Stimulated activated CD4-positive, alpha-beta T cell treated with anti-CD3 and anti-CD28 coated beads, Interleukin-12 subunit alpha, Interleukin-12 subunit beta, amount 100 ng/mL, for 4 hours (primary cell): Measurements from ENCODE around the gene NCAPD2.
"Not testable (repeated sequence)": the region's sequence is repeated elsewhere in the genome, so short reads cannot be mapped to it uniquely, and the experiment has no call there.

Experiments
- DNase-seq: peaks from one replicate; pipeline ENCODE4 v3.0.0-alpha.2; 2020

NCAPD2 gene

DNA sequence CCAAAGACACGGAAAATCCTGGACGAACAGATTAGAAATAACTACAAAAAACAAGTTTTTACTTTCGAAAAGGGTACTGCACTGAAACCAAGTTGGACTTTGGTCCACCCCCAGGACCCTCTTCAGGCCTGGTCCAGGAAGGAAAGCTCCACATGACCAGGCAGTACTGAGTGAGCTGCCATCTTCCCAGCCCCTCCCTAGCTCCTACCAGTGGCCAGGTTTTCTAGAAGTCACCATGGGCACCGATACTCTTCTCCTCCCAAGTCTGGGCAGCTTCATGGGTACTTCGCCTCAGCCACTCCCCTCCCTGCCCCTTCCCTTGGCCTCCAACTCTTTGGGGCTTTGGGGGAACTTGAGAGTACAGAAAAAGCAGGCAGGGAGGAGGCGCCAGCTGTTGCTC, 30.0 kb upstream of the NCAPD2 start:
- DNase-seq, result no peak

DNA sequence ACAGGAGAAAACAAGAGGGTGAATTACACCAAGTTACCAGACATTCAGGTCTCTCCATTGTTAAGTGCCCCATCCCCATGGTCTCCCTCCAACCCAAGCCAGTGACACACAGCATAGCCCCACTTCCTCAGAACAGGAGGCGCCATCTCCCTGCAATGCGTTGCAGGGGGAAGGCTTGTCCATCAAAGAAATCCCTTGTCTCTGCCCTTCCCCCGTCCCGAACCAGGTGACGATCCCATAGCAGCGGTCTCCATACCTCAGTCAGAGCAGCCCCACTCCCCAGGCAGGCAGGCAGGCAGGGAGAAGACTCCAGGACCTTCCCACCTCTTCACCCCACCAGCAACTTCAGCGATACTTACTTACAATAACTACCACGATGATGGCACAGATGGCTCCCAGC, 29.4 kb upstream of the NCAPD2 start:
- no peak for DNase-seq

DNA sequence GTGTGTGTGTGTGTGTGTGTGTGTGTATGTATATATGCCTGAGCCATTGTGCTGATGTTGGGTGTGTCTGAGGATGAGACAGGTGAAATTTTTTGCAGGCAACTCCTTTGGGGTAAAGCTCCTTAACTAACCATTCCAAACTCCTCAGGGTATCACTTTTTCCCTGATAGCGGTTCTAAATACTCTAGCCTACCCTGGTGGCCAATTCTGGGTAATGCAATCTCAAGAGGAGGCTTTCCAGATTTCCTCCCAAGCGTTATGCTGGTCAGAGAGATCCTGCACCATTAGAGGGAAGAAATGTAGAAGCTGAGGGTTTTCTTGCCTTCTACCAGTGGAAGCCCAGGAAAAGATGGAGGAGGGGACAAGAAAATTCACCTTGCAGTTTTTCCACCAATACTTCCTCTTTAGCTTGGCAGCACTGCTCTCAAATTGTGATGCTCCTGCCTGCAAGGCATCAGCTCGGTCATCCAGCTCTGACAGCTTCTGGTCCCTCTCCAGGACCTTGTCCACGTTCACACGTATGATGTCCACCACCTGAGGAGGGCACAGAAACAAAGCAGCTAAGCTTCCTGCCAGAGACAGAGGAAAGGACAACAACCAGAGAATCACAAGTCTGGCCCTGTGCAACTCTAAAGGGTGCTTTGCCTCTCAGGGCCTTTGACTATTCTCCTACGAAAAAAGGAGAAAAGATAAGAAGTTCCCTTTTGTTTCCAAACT, 28.3 kb upstream of the NCAPD2 start:
- no peak for DNase-seq

DNA sequence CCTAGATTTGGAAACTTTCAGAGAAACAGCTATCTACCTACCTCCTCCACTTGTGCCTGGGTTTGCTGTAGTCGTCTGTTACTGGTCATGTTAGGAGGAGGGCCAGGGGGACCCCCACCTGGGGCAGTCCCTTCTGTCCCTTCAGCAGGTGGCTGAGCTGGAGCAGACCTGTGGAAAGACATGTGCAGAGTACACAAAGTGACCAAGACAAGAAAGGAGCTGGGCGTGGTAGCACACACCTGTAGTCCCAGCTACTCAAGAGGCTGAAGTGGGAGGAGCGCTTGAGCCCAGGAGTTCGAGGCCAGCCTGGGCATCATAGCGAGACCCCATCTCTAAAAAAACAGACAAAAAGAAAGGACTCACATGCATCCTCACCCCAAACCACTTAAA, 27.7 kb upstream of the NCAPD2 start:
- no peak for DNase-seq

DNA sequence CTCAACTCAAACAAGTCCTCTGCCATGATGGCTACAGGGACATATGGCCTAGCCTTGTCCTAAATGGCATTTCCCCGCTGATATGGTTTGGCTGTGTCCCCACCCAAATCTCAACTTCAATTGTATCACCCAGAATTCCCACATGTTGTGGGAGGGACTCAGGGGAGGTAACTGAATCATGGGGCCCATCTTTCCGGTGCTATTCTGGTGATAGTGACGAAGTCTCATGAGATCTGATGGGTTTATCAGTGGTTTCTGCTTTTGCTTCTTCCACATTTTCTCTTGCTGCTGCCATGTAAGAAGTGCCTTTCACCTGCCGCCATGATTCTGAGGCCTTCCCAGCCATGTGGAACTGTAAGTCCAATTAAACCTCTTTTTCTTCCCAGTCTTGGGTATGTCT, 27.2 kb upstream of the NCAPD2 start:
- DNase-seq, result not testable (repeated sequence)

DNA sequence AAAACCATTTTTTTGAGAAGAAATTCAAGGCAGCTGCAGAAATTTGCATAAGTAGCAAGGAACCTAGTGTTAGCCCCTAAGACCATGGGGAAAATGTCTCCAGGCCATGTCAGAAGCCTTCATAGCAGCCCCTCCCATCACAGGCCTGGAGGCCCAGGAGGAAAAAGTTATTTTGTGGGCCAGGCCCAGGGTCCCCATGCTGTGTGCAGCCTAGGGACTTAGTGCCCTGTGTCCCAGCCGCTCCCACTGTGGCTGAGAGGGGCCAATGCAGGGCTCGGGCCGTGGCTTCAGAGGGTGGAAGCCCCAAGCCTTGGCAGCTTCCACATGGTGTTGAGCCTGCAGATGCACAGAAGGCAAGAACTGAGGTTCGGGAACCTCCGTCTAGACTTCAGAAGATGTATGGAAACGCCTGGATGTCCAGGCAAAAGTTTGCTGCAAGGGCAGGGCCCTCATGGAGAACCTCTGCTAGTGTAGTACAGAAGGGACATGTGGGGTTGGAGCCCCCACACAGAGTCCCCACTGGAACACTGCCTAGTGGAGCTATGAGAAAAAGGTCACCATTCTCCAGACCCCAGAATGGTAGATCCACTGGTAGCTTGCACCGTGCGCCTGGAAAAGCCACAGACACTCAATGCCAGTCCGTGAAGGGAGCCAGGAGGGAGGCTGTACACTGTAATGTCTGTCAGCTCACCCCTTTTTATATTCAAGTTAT, 26.2 kb upstream of the NCAPD2 start:
- not testable (repeated sequence) for DNase-seq

DNA sequence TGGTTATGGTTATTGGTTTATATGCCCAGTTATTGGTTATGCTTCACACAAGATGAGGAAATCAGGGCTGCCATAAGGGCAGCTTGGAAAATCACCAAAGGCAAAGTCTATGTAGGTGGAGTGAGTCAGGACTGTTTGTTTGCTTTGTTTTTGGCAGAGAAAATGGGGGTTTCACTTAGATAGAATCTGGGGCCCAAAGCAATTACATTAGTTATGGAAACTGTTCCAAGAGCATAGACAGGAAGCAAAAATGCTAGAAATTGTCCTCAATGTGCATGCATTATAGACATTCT, 25.7 kb upstream of the NCAPD2 start:
- no peak for DNase-seq

DNA sequence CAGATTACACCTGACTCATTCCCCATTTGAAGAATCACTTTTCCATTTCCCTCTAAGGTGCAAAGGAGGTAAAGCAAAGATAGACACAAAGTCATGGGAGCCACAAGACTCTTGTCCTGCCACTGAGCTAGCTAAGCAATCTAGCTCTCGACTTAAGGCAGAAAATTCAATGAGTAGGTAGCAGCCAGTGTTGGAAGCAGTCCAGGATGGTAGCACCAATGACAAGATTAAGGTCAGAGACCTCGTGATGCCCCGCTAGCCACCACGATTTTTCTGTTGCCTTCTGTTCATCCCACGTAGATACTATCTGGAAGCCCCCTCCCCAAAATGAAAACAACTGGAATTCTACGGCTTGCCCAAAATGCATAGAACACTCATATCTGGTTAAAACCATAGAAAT, 24.8 kb upstream of the NCAPD2 start:
- DNase-seq, result no peak

DNA sequence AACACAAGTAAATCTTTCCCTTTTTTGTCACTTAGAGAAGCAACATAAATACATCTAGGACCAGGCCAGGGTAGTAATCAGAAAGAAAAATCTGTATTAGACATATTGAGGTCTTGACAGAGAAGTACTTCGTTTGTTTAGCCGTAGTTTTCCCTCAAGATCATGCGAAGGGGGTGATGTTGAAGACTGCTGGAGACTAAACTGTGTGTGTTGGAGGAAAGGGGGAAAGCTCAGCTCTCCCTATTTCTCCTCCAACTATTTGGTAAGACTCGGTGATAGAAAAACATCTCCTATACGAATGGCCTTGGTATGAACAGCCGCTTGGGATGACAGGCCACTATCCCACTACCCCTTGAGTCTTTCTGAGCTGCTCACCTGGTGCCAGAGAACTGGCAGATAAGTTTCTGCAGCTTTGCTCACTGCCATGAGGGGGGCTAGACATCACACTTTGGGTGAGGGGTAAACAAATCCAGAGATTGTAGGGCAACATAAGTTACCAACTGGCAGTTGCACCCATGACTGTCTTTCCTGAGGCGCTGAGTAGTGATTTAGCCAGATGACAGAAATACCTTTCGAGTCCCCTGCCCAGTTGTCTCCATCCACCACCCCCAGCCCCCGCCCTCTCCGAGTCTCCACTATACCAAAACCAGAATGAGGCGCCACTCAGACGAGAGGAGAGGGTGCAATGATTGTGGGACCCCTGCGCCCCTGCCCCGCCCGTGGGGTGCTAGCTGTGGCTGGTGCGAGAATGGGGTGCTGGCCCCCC, 24.1 kb upstream of the NCAPD2 start:
- no peak for DNase-seq

DNA sequence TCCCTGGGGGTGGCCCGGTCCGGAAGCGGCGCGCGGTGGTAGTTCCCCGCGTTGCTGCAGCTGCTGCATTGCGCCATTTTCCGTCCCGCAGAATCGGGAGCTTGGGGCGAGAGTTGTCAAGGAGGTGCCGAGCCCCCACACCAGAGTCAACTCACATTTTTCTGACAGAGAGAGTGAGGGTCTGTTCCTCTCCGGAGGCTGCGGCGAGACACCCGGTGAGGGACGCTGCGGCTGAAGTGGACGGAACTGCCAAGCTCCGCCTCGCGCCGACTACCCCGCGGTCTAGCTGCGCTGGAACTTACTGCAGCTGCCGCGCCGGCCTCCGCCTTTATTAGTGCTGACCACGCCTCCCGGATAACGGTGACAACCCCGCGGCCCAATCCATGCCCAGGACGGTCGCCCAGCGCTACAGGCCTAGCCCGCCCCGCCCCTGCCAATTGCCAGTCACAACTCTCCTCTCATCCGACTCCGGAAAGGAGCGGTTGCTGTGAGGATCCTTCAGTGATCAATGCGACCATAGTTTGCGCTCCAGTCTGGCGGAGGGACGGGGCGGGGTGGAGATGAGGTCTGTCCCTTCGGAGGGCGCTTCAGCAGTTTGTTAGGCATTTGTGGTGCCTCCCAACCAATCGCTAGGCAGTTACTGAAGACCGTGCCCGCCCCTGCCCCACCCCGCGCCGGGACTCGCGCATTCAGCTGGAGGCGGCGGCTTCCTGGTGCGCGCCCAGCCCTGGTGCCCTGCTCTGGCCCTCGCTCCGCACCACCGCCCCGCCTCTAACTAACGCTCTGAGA, 23.3 kb upstream of the NCAPD2 start, which contains the start of gene VAMP1:
VAMP1 (minus strand) TSS at position 303 of the 789 bp plus-strand sequence; CDS start at position 157, 146 bp downstream.
- DNase-seq, result peak; percentile 96

DNA sequence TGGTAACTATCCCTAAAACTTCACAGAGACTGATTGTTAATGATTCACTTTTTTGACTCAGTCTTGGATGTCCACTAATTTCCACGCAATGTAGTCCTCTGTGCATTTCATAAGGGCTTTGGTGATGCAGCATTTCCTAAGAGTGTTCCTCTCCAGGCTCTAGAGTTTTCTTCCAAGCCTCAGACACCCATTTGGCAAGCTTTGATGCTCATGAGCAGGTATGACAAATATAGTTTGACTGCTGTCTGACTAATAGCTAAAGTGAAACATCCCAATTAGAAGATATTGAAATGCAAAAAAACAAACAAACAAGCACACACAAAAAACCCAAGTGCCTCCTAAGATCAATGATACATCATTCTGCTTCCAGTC, 21.9 kb upstream of the NCAPD2 start:
- no peak for DNase-seq

DNA sequence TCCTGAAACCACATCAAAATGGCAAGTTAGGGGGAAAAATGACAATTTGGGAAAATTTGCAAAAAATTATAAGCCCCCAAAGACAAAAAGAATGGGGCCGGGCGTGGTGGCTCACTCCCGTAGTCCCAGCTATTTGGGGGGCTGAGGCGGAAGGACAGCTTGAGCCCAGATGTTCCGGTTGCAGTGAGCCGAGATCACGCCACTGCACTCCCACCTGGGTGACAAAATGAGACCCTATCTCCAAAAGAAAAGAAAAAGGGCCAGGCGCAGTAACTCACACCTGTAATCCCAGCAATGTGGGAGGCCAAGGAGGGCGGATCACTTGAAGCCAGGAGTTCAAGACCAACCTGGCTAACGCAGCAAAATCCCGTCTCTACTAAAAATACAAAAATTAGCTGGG, 21.4 kb upstream of the NCAPD2 start:
- no peak for DNase-seq

DNA sequence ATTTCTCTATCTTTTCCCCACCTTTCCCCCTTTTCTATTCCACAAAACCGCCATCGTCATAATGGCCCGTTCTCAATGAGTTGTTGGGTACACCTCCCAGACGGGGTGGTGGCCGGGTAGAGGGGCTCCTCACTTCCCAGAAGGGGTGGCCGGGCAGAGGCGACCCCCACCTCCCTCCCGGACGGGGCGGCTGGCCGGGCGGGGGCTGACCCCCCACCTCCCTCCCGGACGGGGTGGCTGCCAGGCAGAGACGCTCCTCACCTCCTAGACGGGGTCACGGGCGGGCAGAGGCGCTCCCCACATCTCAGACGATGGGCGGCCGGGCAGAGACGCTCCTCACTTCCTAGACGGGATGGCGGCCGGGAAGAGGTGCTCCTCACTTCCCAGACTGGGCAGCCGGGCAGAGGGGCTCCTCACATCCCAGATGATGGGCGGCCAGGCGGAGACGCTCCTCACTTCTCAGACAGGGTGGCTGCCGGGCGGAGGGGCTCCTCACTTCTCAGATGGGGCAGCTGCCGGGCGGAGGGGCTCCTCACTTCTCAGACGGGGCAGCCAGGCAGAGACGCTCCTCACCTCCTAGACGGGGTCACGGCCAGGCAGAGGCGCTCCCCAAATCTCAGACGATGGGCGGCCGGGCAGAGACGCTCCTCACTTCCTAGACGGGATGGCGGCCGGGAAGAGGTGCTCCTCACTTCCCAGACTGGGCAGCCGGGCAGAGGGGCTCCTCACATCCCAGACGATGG, 18.5 kb upstream of the NCAPD2 start:
- DNase-seq, result not testable (repeated sequence)

DNA sequence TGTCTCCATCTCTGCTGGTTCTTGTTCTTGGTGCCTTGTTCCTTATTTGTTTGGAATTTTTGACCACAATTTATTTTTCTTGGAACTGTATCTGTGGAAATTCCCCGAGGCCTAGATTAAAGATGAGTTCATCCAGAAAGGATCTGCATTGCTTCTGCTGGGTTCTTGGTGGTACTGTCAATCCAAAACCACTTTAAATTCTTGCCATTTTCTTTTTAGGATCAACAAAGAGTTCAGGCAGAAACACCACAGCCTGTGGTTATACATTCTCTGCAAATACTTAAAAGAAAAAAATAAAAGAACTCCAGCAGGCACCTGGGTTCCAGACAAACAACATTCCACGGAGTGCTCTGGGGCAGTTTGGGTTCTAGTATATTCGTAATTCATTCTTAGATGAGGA, 17.4 kb upstream of the NCAPD2 start:
- no peak for DNase-seq

DNA sequence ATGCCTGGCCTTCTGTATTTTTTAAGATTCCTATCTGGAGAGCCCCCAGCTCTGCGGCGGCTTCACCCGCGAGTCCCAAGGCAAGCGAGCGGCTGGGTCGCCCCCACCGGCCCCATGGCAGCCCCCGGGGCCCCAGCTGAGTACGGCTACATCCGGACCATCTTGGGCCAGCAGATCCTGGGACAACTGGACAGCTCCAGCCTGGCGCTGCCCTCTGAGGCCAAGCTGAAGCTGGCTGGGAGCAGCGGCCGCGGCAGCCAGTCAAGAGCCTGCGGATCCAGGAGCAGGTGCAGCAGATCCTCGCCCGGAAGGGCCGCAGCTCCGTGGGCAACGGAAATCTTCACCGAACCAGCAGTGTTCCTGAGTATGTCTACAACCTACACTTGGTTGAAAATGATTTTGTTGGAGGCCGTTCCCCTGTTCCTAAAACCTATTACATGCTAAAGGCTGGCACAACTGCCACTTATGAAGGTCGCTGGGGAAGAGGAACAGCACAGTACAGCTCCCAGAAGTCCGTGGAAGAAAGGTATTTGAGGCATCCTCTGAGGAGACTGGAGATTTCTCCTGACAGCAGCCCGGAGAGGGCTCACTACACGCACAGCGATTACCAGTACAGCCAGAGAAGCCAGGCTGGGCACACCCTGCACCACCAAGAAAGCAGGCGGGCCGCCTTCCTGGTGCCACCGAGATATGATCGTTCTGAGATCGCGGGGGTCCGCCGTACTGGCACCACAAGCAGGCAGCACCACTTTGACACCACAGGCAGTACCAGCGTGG, 16.1 kb upstream of the NCAPD2 start:
- DNase-seq, result not testable (repeated sequence)

DNA sequence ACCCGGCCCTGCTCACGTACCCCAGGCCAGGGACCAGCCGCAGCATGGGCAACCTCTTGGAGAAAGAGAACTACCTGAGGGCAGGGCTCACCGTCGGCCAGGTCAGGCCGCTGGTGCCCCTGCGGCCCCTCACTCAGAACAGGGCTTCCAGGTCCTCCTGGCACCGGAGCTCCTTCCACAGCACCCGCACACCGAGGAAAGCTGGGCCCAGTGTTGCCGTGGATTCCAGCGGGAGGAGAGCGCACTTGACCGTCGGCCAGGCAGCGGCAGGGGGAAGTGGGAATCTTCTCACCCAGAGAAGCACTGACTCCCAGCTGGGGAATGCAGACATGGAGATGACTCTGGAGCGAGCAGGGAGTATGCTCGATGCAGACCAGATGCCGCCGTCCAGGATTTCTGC, 15.5 kb upstream of the NCAPD2 start:
- DNase-seq, result no peak

DNA sequence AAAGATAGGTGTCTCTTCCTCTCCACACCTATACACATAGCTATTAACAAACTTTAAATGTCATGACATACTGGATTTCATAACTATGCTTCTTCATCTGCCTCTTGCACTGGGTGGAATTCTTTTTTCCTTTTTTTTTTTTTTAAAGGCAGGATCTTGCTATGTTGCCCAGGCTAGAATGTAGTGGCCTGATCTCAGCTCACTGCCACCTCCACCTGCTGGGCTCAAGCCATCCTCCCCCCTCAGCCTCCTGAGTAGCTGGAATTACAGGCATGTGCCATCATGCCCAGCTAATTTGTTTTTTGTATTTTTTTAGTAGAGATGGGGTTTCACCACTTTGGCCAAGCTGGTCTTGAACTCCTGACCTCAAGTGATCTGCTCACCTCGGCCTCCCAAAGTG, 5.7 kb upstream of the NCAPD2 start:
- no peak for DNase-seq

DNA sequence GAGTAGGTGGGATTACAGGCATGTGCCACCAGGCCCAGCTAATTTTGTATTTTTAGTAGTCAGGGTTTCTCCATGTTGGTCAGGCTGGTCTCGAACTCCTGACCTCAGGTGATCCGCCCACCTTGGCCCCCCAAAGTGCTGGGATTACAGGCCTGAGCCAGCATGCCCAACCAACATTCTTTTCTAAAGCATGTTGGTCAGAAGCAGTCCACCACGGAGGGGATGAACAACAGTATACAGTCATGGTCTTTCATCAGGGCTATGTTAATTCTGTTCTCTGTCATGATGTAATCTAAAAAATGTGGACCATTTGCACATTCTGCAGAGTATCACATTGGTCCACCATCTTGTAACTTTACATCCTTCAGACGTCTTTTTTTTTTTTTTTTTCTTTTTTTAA, 4.5 kb upstream of the NCAPD2 start:
- no peak for DNase-seq

DNA sequence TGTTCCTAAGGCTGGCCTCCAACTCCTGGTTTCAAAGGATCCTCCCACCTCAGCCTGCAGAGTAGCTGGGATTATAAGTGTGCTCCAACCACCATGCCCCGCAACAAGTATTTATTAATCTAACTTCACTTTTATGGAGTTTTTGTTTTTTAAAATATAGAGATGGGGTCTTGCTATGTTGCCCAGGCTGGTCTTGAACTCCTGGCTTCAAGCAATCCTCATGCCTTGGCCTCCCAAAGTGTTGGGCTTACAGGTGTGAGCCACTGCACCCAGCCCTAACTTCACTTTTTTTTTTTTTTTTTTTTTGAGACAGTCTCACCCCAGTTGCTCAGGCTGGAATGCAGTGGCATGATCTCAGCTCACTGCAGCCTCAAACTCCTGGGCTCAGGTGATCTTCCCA, 3.2 kb upstream of the NCAPD2 start:
- DNase-seq, result not testable (repeated sequence)

DNA sequence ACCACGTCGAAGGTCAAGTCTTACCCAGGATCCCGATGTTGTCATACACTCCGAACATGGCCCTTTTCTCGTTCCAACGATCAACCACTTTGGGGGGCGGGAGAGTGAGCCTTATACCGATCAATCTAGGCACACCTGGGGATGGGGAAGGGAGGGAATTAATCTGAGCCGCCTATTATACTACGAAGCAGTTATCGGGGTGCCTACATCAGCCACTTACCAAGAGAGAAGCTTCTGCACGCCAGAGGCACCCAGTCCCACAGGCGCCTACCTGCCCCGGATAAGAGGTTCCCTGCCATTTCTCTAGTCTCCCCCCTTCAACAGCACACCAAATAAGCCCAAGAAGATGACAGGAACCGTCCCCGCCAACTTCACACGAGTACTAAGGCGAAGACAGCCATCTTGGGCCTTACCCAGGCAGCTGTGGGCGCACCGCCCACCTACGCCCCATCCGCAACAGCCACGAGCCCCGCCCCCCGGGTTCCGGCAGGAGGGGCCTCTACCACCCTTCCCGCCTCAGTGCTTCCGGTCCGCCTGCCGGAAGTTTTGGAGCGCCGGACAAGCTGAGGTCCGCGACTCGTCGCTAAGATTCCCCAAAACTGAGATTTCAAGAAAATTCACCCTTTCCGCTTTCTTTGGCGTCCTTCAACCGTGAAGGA, 935 bp upstream of the NCAPD2 start, which contains the start of gene MRPL51:
MRPL51 (minus strand) TSS at position 425 of the 659 bp plus-strand sequence; CDS start at position 299, 126 bp downstream.
- peak; percentile 97 for DNase-seq

DNA sequence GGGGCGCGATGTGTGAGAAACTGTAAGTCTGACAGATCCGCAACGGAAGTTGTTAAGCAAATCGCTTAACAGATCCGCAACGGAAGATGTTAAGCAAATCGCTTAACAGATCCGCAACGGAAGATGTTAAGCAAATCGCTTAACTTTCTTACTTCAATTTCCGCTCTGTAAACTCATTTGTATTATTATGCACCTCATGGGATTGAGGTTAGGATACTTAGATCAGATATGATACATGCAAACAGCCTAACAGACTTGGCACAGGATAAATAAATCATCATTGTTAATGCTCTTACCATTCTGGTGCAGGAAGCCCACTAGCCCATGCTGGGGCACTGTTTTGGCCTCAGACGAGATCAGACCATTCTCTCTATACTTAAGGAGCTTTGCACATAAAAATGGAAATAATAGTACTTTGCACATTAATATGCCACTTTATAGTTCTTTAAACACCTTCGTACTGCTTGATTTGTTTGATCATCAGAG, 399 bp downstream of the NCAPD2 start:
- no peak for DNase-seq
